ENCODE results near the gene RNF26. TPM values are rescaled to one million over a fixed set of nuclear protein-coding genes. Genes with fewer than 3 reads are reported as not detected.

The RNF26 gene
- total and polyA plus RNA-seq, 2 of the 13 experiments (the other 11 are each of a cell fraction or from before 2014, with no cell fraction given) = 11.9 to 26.3 TPM

DNA sequence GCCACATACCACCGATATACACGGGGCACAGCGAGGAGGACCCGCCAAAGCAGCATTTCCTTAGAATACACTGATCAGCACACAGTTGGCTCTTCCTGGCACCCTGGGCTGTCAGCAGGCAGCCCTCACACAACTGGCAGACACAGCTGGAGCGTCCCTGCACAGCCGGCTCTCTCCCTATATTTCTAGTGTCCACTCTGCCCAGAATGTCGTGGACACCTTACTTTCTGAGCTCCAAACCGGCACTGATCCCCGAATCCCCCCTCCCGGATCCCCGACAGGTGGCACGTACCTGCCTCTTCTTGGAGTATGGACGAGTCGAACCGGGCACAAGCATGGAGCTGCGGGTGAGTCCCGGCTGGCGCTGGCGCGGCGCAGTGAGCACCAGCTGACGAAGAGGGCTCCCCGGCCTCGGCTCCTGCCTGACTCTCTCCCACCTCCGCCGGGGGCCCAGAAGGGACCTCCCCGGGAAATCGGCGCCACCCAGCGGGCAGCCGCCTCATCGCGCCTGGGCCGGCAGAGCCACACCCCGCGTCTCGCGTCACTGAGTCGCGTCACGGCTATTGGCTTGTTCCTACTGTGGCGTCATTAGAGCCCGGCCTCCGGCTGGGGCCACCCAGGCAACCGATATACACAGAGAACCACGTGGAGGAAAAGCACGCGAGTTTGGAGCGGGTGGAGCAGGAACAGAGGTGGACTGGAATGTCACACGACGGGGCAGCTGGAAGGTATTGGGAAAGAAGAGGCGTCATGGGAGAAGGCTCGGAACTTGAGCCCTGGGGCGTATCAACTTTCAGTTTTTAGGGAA, 47.1 kb downstream of the RNF26 start, which contains the start of gene USP2 (continued):
- TF ChIP-seq, protein P1, sequence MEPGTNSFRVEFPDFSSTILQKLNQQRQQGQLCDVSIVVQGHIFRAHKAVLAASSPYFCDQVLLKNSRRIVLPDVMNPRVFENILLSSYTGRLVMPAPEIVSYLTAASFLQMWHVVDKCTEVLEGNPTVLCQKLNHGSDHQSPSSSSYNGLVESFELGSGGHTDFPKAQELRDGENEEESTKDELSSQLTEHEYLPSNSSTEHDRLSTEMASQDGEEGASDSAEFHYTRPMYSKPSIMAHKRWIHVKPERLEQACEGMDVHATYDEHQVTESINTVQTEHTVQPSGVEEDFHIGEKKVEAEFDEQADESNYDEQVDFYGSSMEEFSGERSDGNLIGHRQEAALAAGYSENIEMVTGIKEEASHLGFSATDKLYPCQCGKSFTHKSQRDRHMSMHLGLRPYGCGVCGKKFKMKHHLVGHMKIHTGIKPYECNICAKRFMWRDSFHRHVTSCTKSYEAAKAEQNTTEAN (CRISPR knock-in tag; conservative IDR thresholded peaks at IDR 0.05) = peak; percentile 32; the same call in 1 of the 2 replicates
- peak; percentile 55 for TF ChIP-seq HNRNPLL (IDR thresholded peaks at IDR 0.05; ENCODE audit: low read depth, low read length, poor library complexity, severe bottlenecking)
- peak; percentile 100 for TF ChIP-seq MXI1 (IDR thresholded peaks at IDR 0.05; ENCODE audit: borderline replicate concordance, low read depth, low read length)
- TF ChIP-seq, protein P2, sequence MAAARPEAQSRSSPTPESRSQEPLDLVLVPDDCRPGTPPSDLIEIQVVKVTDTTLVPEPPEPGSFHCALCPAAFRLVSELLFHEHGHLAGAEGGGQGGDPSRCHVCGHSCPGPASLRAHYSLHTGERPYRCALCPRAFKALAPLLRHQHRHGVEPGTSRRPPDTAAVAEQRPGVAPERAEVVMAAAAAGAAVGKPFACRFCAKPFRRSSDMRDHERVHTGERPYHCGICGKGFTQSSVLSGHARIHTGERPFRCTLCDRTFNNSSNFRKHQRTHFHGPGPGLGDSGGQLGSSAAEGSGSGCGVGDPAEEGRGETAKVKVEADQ (CRISPR knock-in tag; IDR thresholded peaks at IDR 0.05; ENCODE audit: borderline replicate concordance) = peak; percentile 53; the same call in 1 of the 2 replicates
- TF ChIP-seq SOX5 (CRISPR knock-in tag; IDR thresholded peaks at IDR 0.05; ENCODE audit: borderline replicate concordance) = peak; percentile 55
- peak; percentile 85; the same call in 1 of the 2 replicates for TF ChIP-seq ZNF572 (CRISPR knock-in tag; IDR thresholded peaks at IDR 0.05)
- peak; percentile 90; the same call in 1 of the 2 replicates for TF ChIP-seq KLF9 (CRISPR knock-in tag; IDR thresholded peaks at IDR 0.05; ENCODE audit: low read depth)
- no peak for TF ChIP-seq ZSCAN20 (CRISPR knock-in tag; IDR thresholded peaks at IDR 0.05; ENCODE audit: borderline replicate concordance)
- TF ChIP-seq, protein P3, sequence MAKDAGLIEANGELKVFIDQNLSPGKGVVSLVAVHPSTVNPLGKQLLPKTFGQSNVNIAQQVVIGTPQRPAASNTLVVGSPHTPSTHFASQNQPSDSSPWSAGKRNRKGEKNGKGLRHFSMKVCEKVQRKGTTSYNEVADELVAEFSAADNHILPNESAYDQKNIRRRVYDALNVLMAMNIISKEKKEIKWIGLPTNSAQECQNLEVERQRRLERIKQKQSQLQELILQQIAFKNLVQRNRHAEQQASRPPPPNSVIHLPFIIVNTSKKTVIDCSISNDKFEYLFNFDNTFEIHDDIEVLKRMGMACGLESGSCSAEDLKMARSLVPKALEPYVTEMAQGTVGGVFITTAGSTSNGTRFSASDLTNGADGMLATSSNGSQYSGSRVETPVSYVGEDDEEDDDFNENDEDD (CRISPR knock-in tag; IDR thresholded peaks at IDR 0.05; ENCODE audit: borderline replicate concordance) = peak; percentile 74; the same call in 1 of the 2 replicates
- peak; percentile 13; the same call in 1 of the 2 replicates for TF ChIP-seq ZNF460 (CRISPR knock-in tag; IDR thresholded peaks at IDR 0.05; ENCODE audit: borderline replicate concordance)
- no peak for TF ChIP-seq JUNB (CRISPR knock-in tag; IDR thresholded peaks at IDR 0.05; ENCODE audit: borderline replicate concordance)
- TF ChIP-seq NR1H2 (CRISPR knock-in tag; IDR thresholded peaks at IDR 0.05; ENCODE audit: borderline replicate concordance, low read depth) = no peak
- peak; percentile 44; the same call in 1 of the 2 replicates for TF ChIP-seq ZMAT3 (CRISPR knock-in tag; conservative IDR thresholded peaks at IDR 0.05)
- peak; percentile 68 for TF ChIP-seq YY1 (IDR thresholded peaks at IDR 0.05; ENCODE audit: insufficient read depth, insufficient replicate concordance, low read depth, low read length)
- no peak for TF ChIP-seq ZNF879 (CRISPR knock-in tag; IDR thresholded peaks at IDR 0.05)
- TF ChIP-seq AGO1 (IDR thresholded peaks at IDR 0.05; ENCODE audit: low read depth, low read length, poor library complexity, severe bottlenecking) = no peak
- 0 out of 2 replicates have a peak, but pooled peaks have one; percentile 63 for TF ChIP-seq ZNF841 (CRISPR knock-in tag; IDR thresholded peaks at IDR 0.05; ENCODE audit: borderline replicate concordance)
- TF ChIP-seq HMGA1 (CRISPR knock-in tag; conservative IDR thresholded peaks at IDR 0.05) = no peak
- no peak for TF ChIP-seq FOXA1 (IDR thresholded peaks at IDR 0.05)
- TF ChIP-seq FOXA1 (CRISPR knock-in tag; IDR thresholded peaks at IDR 0.05) = 0 out of 2 replicates have a peak, but pooled peaks have one; percentile 32
- no peak for TF ChIP-seq ZNF850 (CRISPR knock-in tag; conservative IDR thresholded peaks at IDR 0.05)
- TF ChIP-seq ZNF160 (CRISPR knock-in tag; IDR thresholded peaks at IDR 0.05) = no peak; the same call in 1 of the 2 replicates
- peak; percentile 54; the same call in 1 of the 2 replicates for TF ChIP-seq ZFY (CRISPR knock-in tag; IDR thresholded peaks at IDR 0.05)
- TF ChIP-seq, protein P4, sequence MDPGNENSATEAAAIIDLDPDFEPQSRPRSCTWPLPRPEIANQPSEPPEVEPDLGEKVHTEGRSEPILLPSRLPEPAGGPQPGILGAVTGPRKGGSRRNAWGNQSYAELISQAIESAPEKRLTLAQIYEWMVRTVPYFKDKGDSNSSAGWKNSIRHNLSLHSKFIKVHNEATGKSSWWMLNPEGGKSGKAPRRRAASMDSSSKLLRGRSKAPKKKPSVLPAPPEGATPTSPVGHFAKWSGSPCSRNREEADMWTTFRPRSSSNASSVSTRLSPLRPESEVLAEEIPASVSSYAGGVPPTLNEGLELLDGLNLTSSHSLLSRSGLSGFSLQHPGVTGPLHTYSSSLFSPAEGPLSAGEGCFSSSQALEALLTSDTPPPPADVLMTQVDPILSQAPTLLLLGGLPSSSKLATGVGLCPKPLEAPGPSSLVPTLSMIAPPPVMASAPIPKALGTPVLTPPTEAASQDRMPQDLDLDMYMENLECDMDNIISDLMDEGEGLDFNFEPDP (CRISPR knock-in tag; conservative IDR thresholded peaks at IDR 0.05) = no peak
